ENCODE results near the gene ELK3.

ELK3 gene

GRCh38 chr12:96256672-96257361, 62.6 kb downstream of the ELK3 start:
- TF ChIP-seq, protein P1, sequence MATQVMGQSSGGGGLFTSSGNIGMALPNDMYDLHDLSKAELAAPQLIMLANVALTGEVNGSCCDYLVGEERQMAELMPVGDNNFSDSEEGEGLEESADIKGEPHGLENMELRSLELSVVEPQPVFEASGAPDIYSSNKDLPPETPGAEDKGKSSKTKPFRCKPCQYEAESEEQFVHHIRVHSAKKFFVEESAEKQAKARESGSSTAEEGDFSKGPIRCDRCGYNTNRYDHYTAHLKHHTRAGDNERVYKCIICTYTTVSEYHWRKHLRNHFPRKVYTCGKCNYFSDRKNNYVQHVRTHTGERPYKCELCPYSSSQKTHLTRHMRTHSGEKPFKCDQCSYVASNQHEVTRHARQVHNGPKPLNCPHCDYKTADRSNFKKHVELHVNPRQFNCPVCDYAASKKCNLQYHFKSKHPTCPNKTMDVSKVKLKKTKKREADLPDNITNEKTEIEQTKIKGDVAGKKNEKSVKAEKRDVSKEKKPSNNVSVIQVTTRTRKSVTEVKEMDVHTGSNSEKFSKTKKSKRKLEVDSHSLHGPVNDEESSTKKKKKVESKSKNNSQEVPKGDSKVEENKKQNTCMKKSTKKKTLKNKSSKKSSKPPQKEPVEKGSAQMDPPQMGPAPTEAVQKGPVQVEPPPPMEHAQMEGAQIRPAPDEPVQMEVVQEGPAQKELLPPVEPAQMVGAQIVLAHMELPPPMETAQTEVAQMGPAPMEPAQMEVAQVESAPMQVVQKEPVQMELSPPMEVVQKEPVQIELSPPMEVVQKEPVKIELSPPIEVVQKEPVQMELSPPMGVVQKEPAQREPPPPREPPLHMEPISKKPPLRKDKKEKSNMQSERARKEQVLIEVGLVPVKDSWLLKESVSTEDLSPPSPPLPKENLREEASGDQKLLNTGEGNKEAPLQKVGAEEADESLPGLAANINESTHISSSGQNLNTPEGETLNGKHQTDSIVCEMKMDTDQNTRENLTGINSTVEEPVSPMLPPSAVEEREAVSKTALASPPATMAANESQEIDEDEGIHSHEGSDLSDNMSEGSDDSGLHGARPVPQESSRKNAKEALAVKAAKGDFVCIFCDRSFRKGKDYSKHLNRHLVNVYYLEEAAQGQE (IDR thresholded peaks at IDR 0.05; ENCODE audit: low read depth): no peak
- no peak for TF ChIP-seq EP300 (IDR thresholded peaks at IDR 0.05; ENCODE audit: borderline replicate concordance)
- no peak for TF ChIP-seq MAX (IDR thresholded peaks at IDR 0.05)
- TF ChIP-seq NFIC (IDR thresholded peaks at IDR 0.05): no peak
- no peak for TF ChIP-seq RAD21 (IDR thresholded peaks at IDR 0.05; ENCODE audit: low read depth)
- TF ChIP-seq EGR1 (IDR thresholded peaks at IDR 0.05): no peak
- TF ChIP-seq, protein P2, sequence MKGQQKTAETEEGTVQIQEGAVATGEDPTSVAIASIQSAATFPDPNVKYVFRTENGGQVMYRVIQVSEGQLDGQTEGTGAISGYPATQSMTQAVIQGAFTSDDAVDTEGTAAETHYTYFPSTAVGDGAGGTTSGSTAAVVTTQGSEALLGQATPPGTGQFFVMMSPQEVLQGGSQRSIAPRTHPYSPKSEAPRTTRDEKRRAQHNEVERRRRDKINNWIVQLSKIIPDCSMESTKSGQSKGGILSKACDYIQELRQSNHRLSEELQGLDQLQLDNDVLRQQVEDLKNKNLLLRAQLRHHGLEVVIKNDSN (IDR thresholded peaks at IDR 0.05): no peak
- TF ChIP-seq FOXM1 (IDR thresholded peaks at IDR 0.05; ENCODE audit: borderline replicate concordance, low read depth): no peak
- TF ChIP-seq CEBPB (IDR thresholded peaks at IDR 0.05): no peak
- no peak for TF ChIP-seq TEAD4 (IDR thresholded peaks at IDR 0.05)
- TF ChIP-seq ZBTB7A (IDR thresholded peaks at IDR 0.05; ENCODE audit: low read depth): no peak
- no peak for TF ChIP-seq YY1 (IDR thresholded peaks at IDR 0.05; ENCODE audit: low read depth)
- no peak for TF ChIP-seq TAF1 (IDR thresholded peaks at IDR 0.05; ENCODE audit: low read depth)

- no peak for TF ChIP-seq EGR1 (IDR thresholded peaks at IDR 0.05)
- TF ChIP-seq EP300 (IDR thresholded peaks at IDR 0.05; ENCODE audit: borderline replicate concordance): no peak
- TF ChIP-seq TAF1 (IDR thresholded peaks at IDR 0.05; ENCODE audit: low read depth): no peak
Measured at GRCh38 chr12:96257550-96258103, 63.5 kb downstream of the ELK3 start.

DNA sequence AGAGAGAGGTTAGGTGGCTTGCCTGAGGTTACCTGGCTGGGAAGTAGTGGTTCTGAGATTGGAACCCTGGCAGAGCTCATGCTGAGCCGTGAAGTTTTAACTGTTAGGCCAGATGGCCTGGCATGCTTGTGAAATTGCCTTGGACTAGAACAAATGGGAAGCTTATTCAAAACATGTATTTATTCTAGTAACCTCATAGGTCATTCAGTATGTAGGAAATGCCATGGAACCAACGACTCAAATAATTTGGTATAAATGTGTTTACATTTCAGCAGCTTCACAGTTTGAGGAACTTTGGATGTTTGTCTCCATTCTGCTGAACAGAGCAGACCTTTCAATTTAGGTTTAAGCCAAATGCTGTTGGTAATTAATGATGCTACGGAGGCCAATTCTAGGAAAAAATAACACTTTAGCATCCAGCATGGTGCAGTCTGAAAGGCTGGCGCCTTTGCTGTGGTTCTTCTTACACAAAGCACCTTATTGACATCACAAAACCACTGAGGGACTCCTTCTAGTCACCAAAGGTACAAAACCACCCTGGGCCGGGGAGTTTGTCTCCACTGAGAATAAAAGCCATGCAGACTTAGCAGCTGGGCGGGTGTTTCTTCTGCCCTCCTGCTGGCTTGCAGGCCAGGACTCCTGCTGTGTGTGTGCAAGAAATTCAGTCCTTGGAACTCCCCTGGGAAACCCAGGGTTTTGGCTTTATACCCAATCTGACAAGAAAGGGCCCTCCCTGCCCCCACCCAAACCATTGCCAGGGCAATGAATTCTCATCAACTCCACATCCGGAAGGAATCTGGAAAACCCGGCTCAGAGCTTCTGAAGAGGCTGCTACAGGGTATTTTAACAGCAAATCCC, 64.2 kb downstream of the ELK3 start:
- TF ChIP-seq CREB1 (IDR thresholded peaks at IDR 0.05; ENCODE audit: low read depth) (no peak), CEBPB (IDR thresholded peaks at IDR 0.05) (no peak), EP300 (IDR thresholded peaks at IDR 0.05; ENCODE audit: borderline replicate concordance) (peak; percentile 52; the same call in 1 of the 2 replicates), TCF12 (IDR thresholded peaks at IDR 0.05; ENCODE audit: low read depth) (peak; percentile 74), TEAD4 (IDR thresholded peaks at IDR 0.05) (peak; percentile 27; the same call in 1 of the 2 replicates), RAD21 (IDR thresholded peaks at IDR 0.05; ENCODE audit: low read depth) (peak; percentile 24; the same call in 1 of the 2 replicates), YY1 (IDR thresholded peaks at IDR 0.05; ENCODE audit: low read depth) (no peak), EGR1 (IDR thresholded peaks at IDR 0.05) (no peak), MAX (IDR thresholded peaks at IDR 0.05) (no peak), FOXM1 (IDR thresholded peaks at IDR 0.05; ENCODE audit: borderline replicate concordance, low read depth) (no peak), TAF1 (IDR thresholded peaks at IDR 0.05; ENCODE audit: low read depth) (no peak), NFIC (IDR thresholded peaks at IDR 0.05) (peak; percentile 75), ZBTB7A (IDR thresholded peaks at IDR 0.05; ENCODE audit: low read depth) (no peak)
- TF ChIP-seq, protein P2 (IDR thresholded peaks at IDR 0.05): no peak
- TF ChIP-seq, protein P1 (IDR thresholded peaks at IDR 0.05; ENCODE audit: low read depth): no peak

GRCh38 chr12:96260231-96260630, 66.1 kb downstream of the ELK3 start:
- TF ChIP-seq ZBTB7A (IDR thresholded peaks at IDR 0.05; ENCODE audit: low read depth) (no peak), MAX (IDR thresholded peaks at IDR 0.05) (no peak), CEBPB (IDR thresholded peaks at IDR 0.05) (no peak), TEAD4 (IDR thresholded peaks at IDR 0.05) (no peak), EP300 (IDR thresholded peaks at IDR 0.05; ENCODE audit: borderline replicate concordance) (no peak), EGR1 (IDR thresholded peaks at IDR 0.05) (no peak), NFIC (IDR thresholded peaks at IDR 0.05) (no peak), FOXM1 (IDR thresholded peaks at IDR 0.05; ENCODE audit: borderline replicate concordance, low read depth) (no peak), TCF12 (IDR thresholded peaks at IDR 0.05; ENCODE audit: low read depth) (no peak), YY1 (IDR thresholded peaks at IDR 0.05; ENCODE audit: low read depth) (no peak), RAD21 (IDR thresholded peaks at IDR 0.05; ENCODE audit: low read depth) (no peak), TAF1 (IDR thresholded peaks at IDR 0.05; ENCODE audit: low read depth) (no peak), CREB1 (IDR thresholded peaks at IDR 0.05; ENCODE audit: low read depth) (no peak)
- TF ChIP-seq, protein P1 (IDR thresholded peaks at IDR 0.05; ENCODE audit: low read depth): no peak
- TF ChIP-seq, protein P2 (IDR thresholded peaks at IDR 0.05): no peak

Data from Ishikawa (cell line).